Activated CD4-positive, alpha-beta T cell treated with anti-CD3 and anti-CD28 coated beads, Interleukin-2, Interleukin-6, amounts not matched to agents 100 ng/mL and 50 ng/mL, durations not matched to agents 16 hours and 8 hours (primary cell): ENCODE data around the gene FLRT2.

ENCODE experiments used
- DNase-seq: peaks from one replicate; pipeline ENCODE4 v3.0.0-alpha.2; 2020

The FLRT2 gene

DNA sequence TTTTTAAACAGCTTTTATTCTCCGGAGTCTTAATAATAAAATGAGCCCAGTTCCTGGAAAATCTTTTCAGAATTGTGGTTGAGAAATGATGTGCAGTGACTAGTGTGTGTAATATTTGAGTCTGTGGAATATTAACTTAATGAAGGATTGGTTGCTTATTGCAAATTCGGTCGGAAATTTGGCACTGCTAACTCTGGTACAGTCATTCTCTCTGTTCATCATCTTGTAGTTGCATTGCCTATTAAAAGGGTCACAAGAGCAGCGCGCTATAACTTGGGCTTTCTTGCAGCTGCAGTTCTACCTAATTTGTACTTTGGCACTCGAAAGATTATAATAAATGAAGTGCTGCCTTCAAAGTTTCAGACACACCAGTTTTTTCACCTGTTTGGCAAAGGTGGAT, 146.0 kb downstream of the FLRT2 start:
- DNase-seq, result no peak

DNA sequence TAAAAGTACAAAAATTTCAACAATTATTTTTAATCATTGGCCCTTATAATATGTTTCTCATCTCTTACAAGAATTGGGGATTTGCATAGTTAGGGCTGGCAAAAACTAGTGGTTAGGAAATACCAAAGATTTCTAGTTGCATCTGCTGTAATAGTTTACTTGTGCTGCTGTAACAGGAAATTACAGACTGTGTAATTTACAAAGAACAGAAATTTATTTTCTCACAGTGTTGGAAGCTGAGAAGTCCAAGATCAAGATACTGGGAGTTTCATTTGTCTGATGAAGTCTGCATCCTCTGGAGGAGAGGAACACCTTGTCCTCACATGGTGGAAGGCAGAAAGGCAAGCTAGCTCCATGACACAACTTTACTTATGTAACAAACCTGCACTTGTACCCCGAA, 157.0 kb downstream of the FLRT2 start:
- no peak for DNase-seq

DNA sequence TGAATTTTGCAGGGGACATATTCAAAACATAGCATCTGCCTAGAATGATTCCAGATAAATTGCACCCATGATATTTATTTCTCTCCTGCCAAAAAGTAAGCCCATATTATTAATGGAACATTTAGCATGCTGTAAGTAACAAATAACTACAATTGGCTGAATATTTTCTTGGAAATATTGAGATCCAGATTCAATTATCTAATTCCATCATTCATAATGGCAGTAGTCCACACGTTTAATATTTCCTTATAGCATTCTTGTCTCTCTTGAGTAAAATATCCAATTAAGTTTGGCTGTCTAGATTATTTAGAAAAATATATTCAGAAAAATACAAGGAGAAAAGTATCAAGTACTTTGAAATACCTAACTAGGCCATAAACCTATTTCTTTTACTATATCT, 157.5 kb downstream of the FLRT2 start:
- DNase-seq, result no peak

DNA sequence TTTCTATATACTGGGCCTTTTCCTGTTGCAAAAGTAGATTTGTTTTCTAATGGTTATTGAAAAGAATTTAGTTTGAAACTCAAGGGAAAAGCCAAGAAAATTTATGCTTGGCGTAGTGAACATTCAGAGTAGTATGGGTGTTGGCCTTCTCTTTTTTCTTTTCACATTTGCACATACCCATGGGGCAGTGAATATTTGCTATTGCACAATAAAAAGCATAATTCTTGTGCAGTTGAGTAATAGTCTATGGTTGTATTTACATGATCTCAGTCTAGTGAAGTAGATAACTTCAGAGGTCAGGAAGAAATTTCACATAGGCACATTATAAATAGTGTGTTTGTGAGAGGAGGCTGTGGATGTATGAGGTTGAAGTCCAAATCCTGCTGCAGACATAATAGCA, 158.1 kb downstream of the FLRT2 start:
- no peak for DNase-seq

DNA sequence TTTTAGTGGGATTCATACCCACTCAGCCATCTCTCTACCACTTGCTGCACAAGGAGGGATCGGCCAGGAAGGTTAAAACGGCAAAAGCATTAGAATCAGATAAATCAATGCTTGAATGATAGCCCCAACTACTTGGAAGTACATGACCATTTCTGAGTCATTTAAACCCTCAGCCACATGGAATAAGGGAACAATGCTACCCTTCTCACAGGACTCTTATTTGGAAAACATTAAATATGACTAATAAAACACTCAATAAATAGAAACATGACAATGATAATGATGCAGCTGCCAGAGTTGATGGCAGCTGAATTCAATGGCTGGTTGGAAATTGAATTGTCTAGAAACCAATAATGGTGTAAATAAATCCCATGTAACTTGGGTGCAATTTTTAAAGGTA, 165.4 kb downstream of the FLRT2 start:
- DNase-seq, result no peak

DNA sequence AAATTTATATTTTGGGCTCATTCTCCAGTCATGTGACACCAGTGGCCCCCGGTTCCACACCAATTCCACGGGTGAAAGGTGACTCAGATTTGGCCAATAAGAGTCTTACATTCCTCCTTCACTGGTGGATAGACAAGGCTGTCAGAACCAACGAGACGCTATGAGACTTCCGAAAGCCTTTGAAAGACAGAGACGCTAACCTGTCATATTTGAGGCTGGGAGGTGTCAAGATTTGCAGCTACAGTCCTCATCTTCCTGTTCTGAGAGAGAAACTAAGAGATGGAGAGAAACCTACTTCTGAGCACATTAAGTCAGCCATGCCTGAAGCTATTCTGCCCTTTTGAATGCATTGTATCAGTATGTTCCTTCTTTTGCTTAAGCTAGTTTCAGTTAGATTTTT, 171.2 kb downstream of the FLRT2 start:
- no peak for DNase-seq

DNA sequence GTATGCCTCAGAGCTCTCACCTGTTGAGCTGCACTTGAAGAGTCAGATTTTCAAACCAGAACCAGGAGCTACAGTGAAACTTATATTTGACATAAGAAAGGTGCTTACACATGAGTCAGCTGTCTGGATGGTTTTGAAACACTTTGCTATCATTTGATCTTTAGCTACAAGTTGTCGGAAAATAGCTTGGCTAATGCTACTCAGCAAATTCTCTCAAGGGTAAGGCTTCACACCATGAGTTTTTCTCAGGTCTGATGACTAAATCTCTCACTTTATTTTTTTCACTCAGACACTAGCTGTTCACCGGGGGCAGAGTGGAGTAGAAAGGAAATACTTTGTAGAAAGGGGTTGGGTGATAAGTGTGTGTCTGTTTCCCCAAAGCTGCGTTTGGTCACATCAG, 171.8 kb downstream of the FLRT2 start:
- no peak for DNase-seq

DNA sequence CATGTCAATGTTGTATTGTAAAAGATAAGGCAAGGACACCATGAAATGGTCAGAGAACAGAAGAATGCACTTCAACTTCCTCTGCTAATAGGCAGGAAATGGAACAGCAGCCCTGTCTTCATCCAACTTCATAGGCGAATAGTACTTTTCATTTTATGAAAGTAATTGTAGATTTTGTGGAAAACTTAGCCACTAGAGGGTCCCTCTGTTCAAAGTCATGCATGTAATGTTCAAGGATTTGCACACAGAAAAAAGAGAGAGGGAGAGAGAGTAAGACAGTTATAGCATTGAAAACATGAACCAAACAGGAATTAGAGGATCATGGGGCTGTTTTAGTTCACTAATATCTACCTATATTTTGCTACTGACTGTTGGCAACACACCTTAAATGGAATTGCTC, 172.2 kb downstream of the FLRT2 start:
- DNase-seq, result no peak

DNA sequence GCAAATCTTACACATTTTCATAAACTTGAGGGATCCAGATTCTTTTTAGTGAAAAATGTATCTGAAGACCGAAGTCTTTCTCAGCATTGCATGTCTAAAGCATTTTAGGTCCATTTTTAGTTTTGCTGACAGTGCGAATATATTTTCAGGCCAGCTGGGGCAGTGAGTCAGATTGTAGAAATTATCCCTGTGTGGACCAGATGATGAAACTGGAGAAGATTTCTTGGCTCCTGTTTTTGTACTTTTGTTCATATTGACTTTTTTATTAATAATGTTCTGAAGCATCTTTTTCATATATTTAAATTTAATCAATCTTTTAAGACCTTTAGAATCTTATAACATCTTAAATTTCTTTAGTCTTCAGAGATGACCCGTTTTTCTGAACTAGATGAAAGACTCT, 173.1 kb downstream of the FLRT2 start:
- no peak for DNase-seq
